Liver (tissue), 3 donors: ENCODE results near the gene PCYT1B.

Experiments
- EGR1 ChIP-seq, 2 donors: IDR thresholded peaks; 2 replicates each; pipeline ENCODE4 v1.6.1; 2016 to 2018; ENCODE audit warnings: antibody characterized with exemption in 2 of 2, low read depth in 2 of 2
- FOXA1 ChIP-seq: IDR thresholded peaks from 2 replicates; pipeline ENCODE4 v1.6.1; 2016; ENCODE audit warnings: antibody characterized with exemption
- GABPA ChIP-seq, 2 donors: IDR thresholded peaks in 1 of 2; conservative IDR thresholded peaks in 1 of 2; 2 replicates each; pipeline ENCODE4 v1.6.1; 2016; ENCODE audit warnings: antibody characterized with exemption in 2 of 2, mild to moderate bottlenecking in 1 of 2, moderate library complexity in 1 of 2
- HNF4A ChIP-seq, 2 donors: conservative IDR thresholded peaks; 2 replicates each; pipeline ENCODE4 v1.6.1; 2016; ENCODE audit warnings: antibody characterized with exemption in 2 of 2, mild to moderate bottlenecking in 2 of 2
- JUND ChIP-seq, 2 donors: IDR thresholded peaks; 2 replicates each; pipeline ENCODE4 v1.6.1; 2016; ENCODE audit warnings: antibody characterized with exemption in 2 of 2
- RAD21 ChIP-seq, 2 donors: IDR thresholded peaks; 2 replicates each; pipeline ENCODE4 v1.6.1; 2016; ENCODE audit warnings: antibody characterized with exemption in 2 of 2, mild to moderate bottlenecking in 2 of 2
- SP1 ChIP-seq: IDR thresholded peaks from 2 replicates; pipeline ENCODE4 v1.6.1; 2018; ENCODE audit warnings: antibody characterized with exemption, mild to moderate bottlenecking
- TAF1 ChIP-seq: conservative IDR thresholded peaks from 2 replicates; pipeline ENCODE4 v1.6.1; 2016; ENCODE audit warnings: antibody characterized with exemption, mild to moderate bottlenecking
- YY1 ChIP-seq: IDR thresholded peaks from 2 replicates; pipeline ENCODE4 v1.6.1; 2016; ENCODE audit warnings: antibody characterized with exemption, mild to moderate bottlenecking
- TF ChIP-seq, protein P1 (sequence below): fragments of 150-350 bp; IDR thresholded peaks from 2 replicates; pipeline ENCODE4 v1.5.1; 2017; ENCODE audit warnings: improper control_type of control experiment, low read depth, low read length; ENCODE audit not compliant: missing input control
- TF ChIP-seq, protein P2 (sequence below): IDR thresholded peaks from 2 replicates; pipeline ENCODE4 v1.6.1; 2016; ENCODE audit warnings: antibody characterized with exemption
- TF ChIP-seq, protein P3 (sequence below): IDR thresholded peaks from 2 replicates; pipeline ENCODE4 v1.6.1; 2016; ENCODE audit warnings: antibody characterized with exemption
- TF ChIP-seq, protein P4 (sequence below): IDR thresholded peaks from 2 replicates; pipeline ENCODE4 v1.6.1; 2016; ENCODE audit warnings: antibody characterized with exemption
- TF ChIP-seq, protein P5 (sequence below): IDR thresholded peaks from 2 replicates; pipeline ENCODE4 v1.6.1; 2016; ENCODE audit warnings: antibody characterized with exemption, mild to moderate bottlenecking
- donor health status: healthy.
- donor health status: healthy.

DNA sequence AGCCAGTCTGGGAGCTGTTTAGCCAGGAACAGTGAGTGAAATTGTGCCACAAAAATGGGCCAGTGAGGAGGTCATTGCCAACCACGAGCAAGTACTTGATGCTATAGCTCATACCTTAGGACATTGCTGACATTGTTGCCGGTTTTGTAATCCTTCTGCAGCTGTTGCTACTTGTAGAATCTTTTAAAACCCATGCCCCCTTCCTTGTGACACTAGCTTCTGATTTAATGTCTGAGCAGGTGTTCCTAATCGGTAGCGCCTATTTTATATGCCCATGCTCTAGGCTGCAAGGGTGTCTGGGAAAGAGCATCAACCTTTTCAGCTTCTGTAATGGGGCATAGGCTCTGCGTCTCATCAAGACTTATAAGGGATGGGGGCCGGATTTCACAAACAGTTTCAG is 49.1 kb upstream of the PCYT1B start:
- TF ChIP-seq, protein P1, sequence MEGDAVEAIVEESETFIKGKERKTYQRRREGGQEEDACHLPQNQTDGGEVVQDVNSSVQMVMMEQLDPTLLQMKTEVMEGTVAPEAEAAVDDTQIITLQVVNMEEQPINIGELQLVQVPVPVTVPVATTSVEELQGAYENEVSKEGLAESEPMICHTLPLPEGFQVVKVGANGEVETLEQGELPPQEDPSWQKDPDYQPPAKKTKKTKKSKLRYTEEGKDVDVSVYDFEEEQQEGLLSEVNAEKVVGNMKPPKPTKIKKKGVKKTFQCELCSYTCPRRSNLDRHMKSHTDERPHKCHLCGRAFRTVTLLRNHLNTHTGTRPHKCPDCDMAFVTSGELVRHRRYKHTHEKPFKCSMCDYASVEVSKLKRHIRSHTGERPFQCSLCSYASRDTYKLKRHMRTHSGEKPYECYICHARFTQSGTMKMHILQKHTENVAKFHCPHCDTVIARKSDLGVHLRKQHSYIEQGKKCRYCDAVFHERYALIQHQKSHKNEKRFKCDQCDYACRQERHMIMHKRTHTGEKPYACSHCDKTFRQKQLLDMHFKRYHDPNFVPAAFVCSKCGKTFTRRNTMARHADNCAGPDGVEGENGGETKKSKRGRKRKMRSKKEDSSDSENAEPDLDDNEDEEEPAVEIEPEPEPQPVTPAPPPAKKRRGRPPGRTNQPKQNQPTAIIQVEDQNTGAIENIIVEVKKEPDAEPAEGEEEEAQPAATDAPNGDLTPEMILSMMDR, result no peak
- TF ChIP-seq TAF1 (no peak), HNF4A (conservative IDR thresholded peaks at IDR 0.05) (no peak), GABPA (IDR thresholded peaks at IDR 0.05 in 1 of 2, conservative IDR thresholded peaks at IDR 0.05 in 1 of 2) (no peak), SP1 (no peak), RAD21 (IDR thresholded peaks at IDR 0.05) (no peak), EGR1 (IDR thresholded peaks at IDR 0.05; ENCODE audit: low read depth in 2 of 2) (no peak), JUND (IDR thresholded peaks at IDR 0.05) (no peak), FOXA1 (no peak), YY1 (no peak)
- TF ChIP-seq, protein P2, sequence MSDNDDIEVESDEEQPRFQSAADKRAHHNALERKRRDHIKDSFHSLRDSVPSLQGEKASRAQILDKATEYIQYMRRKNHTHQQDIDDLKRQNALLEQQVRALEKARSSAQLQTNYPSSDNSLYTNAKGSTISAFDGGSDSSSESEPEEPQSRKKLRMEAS, result no peak
- TF ChIP-seq, protein P3, sequence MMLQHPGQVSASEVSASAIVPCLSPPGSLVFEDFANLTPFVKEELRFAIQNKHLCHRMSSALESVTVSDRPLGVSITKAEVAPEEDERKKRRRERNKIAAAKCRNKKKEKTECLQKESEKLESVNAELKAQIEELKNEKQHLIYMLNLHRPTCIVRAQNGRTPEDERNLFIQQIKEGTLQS, result no peak
- TF ChIP-seq, protein P4, sequence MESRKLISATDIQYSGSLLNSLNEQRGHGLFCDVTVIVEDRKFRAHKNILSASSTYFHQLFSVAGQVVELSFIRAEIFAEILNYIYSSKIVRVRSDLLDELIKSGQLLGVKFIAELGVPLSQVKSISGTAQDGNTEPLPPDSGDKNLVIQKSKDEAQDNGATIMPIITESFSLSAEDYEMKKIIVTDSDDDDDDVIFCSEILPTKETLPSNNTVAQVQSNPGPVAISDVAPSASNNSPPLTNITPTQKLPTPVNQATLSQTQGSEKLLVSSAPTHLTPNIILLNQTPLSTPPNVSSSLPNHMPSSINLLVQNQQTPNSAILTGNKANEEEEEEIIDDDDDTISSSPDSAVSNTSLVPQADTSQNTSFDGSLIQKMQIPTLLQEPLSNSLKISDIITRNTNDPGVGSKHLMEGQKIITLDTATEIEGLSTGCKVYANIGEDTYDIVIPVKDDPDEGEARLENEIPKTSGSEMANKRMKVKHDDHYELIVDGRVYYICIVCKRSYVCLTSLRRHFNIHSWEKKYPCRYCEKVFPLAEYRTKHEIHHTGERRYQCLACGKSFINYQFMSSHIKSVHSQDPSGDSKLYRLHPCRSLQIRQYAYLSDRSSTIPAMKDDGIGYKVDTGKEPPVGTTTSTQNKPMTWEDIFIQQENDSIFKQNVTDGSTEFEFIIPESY, result no peak
- TF ChIP-seq, protein P5, sequence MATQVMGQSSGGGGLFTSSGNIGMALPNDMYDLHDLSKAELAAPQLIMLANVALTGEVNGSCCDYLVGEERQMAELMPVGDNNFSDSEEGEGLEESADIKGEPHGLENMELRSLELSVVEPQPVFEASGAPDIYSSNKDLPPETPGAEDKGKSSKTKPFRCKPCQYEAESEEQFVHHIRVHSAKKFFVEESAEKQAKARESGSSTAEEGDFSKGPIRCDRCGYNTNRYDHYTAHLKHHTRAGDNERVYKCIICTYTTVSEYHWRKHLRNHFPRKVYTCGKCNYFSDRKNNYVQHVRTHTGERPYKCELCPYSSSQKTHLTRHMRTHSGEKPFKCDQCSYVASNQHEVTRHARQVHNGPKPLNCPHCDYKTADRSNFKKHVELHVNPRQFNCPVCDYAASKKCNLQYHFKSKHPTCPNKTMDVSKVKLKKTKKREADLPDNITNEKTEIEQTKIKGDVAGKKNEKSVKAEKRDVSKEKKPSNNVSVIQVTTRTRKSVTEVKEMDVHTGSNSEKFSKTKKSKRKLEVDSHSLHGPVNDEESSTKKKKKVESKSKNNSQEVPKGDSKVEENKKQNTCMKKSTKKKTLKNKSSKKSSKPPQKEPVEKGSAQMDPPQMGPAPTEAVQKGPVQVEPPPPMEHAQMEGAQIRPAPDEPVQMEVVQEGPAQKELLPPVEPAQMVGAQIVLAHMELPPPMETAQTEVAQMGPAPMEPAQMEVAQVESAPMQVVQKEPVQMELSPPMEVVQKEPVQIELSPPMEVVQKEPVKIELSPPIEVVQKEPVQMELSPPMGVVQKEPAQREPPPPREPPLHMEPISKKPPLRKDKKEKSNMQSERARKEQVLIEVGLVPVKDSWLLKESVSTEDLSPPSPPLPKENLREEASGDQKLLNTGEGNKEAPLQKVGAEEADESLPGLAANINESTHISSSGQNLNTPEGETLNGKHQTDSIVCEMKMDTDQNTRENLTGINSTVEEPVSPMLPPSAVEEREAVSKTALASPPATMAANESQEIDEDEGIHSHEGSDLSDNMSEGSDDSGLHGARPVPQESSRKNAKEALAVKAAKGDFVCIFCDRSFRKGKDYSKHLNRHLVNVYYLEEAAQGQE, result no peak
